Lower lobe of right lung (tissue), 2 donors: ENCODE results near the gene GYPA. TPM values are rescaled to one million over a fixed set of nuclear protein-coding genes. Genes with fewer than 3 reads are reported as not detected.

Experiments
- ATAC-seq, 2 donors: fragments of 200-7000 bp; cut with Tn5 transposase; one replicate each; pipeline ENCODE4 v1.9.1; 2020 to 2022; ENCODE audit warnings: mild to moderate bottlenecking in 2 of 2, moderate library complexity in 2 of 2
- DNase-seq: peaks from one replicate; pipeline ENCODE4 v3.0.0-alpha.2; 2020
- H3K27ac ChIP-seq: fragments of 200-600 bp; one replicate; pipeline ENCODE4 v1.8.0; 2022
- H3K27me3 ChIP-seq: fragments of 200-600 bp; one replicate; pipeline ENCODE4 v1.8.0; 2022; ENCODE audit warnings: low read depth
- H3K36me3 ChIP-seq: fragments of 200-600 bp; one replicate; pipeline ENCODE4 v1.8.0; 2022; ENCODE audit warnings: mild to moderate bottlenecking
- H3K4me1 ChIP-seq: fragments of 200-600 bp; one replicate; pipeline ENCODE4 v1.8.0; 2022
- H3K4me3 ChIP-seq: fragments of 200-600 bp; one replicate; pipeline ENCODE4 v1.8.0; 2022; ENCODE audit warnings: mild to moderate bottlenecking
- H3K9me3 ChIP-seq: fragments of 200-600 bp; one replicate; pipeline ENCODE4 v1.8.0; 2022
- intact Hi-C: fragments of 100-400 bp; cut with DNase I; formaldehyde crosslinking; loops from one replicate; pipeline ENCODE4 v1.11.0; 2022
- total RNA-seq: library from RNA; stranded (reverse); fragmentation: NEBNext Ultra II Directional; extraction: Animal tissue kit (Norgen Biotek cat#: 25700); gene quantifications from one replicate; pipeline ENCODE4 v1.2.1, GENCODE V29; 2021
- TF ChIP-seq, protein P1 (sequence below): fragments of 200-600 bp; IDR thresholded peaks from one replicate; pipeline ENCODE4 v1.8.0; 2022; ENCODE audit warnings: antibody characterized with exemption, mild to moderate bottlenecking
- donor health status: DM: no; HTN: yes; CAD: no; lungs with severe emphysema.

The GYPA gene
- total RNA-seq, 1 donor from 2014 or later = not detected

DNA sequence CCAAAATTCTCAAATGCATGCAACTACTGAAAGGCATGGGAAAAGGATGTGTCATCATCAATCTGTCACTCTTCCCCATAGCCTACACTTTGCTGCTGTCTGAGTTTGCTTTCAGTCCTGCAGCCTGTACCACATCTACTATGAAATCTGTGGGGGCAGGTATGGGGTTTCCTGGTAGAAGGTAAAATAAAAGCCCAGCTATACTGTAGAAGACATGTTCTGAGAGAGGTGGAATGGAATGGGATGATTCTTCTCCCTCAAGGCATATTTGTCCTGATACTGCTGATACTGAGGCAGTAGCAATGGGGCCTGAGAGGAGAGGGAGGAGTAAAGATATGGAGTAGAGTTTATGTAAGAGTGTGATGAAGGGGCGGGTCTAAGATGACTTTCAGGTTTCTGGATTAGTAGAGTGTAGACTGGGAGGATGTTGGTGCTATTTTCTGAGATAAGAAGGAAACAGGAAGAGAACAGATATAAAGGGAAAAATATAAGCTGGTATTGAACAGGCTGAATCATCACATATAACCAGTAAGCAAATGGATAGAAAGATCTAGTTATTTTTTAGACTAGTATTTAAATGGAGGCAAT, 38.7 kb upstream of the GYPA start:
- no peaks in the 10 kb centered on the region for H3K36me3 ChIP-seq
- intact Hi-C loops = no loop called here
- no peak overlapping the region for H3K4me3 ChIP-seq
- TF ChIP-seq, protein P1, sequence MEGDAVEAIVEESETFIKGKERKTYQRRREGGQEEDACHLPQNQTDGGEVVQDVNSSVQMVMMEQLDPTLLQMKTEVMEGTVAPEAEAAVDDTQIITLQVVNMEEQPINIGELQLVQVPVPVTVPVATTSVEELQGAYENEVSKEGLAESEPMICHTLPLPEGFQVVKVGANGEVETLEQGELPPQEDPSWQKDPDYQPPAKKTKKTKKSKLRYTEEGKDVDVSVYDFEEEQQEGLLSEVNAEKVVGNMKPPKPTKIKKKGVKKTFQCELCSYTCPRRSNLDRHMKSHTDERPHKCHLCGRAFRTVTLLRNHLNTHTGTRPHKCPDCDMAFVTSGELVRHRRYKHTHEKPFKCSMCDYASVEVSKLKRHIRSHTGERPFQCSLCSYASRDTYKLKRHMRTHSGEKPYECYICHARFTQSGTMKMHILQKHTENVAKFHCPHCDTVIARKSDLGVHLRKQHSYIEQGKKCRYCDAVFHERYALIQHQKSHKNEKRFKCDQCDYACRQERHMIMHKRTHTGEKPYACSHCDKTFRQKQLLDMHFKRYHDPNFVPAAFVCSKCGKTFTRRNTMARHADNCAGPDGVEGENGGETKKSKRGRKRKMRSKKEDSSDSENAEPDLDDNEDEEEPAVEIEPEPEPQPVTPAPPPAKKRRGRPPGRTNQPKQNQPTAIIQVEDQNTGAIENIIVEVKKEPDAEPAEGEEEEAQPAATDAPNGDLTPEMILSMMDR = no peak
- H3K4me1 ChIP-seq = peaks cover 4% of the 10 kb centered on the region
- no peak overlapping the region for H3K27ac ChIP-seq
- no peak for DNase-seq
- ATAC-seq = no peak
- H3K9me3 ChIP-seq = no peaks in the 10 kb centered on the region
- no peaks in the 10 kb centered on the region for H3K27me3 ChIP-seq

DNA sequence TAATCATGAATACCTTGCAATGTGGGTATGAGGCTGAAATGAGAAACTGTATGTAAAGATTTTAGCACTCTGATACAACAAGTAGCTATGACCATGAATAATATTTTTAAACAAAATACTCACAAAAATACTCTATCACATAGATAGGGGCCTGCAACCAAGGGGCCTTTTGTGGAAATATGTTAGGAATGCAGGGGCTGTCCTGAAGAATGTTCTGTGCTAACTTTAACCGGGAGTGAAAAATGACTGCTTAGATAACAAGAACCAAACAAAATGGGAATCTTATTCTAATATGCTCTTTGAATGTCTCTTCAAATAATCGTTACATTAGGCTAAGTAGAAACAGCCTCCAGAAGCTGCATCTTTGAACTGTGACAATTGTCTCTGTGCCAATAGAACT, 37.9 kb upstream of the GYPA start:
- DNase-seq (no peak), ATAC-seq (no peak)
- TF ChIP-seq, protein P1 = no peak
- Histone ChIP-seq H3K27me3 (no peaks in the 10 kb centered on the region), H3K36me3 (no peaks in the 10 kb centered on the region), H3K4me1 (peaks cover 4% of the 10 kb centered on the region), H3K27ac (no peak overlapping the region), H3K4me3 (no peak overlapping the region), H3K9me3 (no peaks in the 10 kb centered on the region)
- intact Hi-C loops = no loop called here

DNA sequence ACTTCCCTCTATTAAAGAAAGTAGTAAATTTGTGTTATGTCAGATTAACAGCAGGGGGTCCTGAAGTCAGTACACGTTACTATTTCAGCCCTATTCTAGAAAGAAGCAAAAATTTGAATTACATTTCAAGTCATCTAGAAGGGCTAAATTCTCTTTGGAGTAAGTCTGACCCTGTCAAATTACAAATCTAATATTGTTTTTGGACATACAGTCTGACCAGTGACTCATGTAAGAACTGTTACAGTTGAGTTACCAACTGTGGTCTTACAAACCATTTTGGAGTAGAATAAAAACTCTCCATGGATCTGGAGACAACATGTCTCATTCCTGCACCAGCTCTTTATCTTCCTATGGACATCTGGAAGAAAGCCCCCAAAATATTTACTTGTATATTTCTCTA, 36.0 kb upstream of the GYPA start:
- Histone ChIP-seq H3K27ac (no peak overlapping the region), H3K9me3 (no peaks in the 10 kb centered on the region), H3K36me3 (no peaks in the 10 kb centered on the region), H3K4me3 (no peak overlapping the region), H3K4me1 (peaks cover 4% of the 10 kb centered on the region), H3K27me3 (no peaks in the 10 kb centered on the region)
- ATAC-seq (no peak), DNase-seq (no peak)
- TF ChIP-seq, protein P1 = no peak
- intact Hi-C loops = no loop called here

DNA sequence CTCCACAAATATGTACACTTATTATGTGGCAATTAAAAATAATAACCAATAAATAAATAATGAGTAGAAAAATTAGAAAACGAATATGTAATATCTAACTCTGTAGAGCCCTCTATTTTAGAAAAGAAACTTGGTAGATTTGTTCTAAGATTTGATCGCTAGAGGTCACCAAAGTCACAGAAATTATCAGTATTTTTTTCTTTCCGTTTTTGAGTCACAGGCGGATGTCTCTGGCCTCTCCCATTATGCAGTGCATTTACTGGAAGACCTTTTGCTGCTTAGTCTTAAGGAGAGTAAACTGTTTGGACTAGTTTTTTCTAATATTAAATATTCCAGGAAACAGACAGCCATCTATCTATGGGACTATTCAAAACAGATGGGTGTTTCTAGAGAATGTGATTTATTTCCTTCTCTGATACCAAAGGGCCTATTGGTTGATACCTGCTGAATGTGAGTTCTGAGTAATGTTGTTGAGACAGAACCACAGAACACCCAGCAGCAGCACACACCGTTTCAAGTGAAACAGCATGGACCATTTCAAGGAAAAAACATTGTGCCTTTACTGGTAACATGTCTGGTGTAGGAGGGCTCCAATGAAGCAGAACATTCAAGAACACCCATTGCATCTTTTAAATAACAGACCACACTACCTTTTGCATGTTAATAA, 34.0 kb upstream of the GYPA start:
- no peak for DNase-seq
- peak; percentile 77 to 85 for ATAC-seq
- H3K4me3 ChIP-seq = no peak overlapping the region
- H3K4me1 ChIP-seq = peaks cover 4% of the 10 kb centered on the region
- H3K9me3 ChIP-seq = no peaks in the 10 kb centered on the region
- no peaks in the 10 kb centered on the region for H3K36me3 ChIP-seq
- TF ChIP-seq, protein P1 = peak; percentile 46
- intact Hi-C loops = no loop called here
- H3K27me3 ChIP-seq = no peaks in the 10 kb centered on the region
- no peak overlapping the region for H3K27ac ChIP-seq

DNA sequence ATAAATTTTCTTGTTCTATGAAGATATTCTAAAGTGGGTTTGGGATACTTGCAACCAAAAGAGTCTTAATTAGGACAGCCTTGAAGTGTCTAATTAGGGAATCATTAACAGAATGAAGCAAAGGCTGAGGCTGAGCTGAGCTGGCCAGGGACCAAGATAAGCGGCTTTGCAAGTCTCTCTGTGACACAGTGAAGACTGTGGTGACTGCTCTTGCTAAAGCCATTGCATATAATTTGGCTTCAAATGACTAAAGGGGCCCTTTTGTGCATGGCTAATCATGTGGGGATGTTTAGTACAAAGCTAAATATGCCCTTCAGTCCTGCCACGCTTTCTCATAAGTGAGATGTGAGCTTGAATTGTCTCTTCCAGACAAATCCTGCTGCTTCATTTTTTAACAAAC, 31.2 kb upstream of the GYPA start:
- no peak for DNase-seq
- TF ChIP-seq, protein P1 = no peak
- intact Hi-C loops = no loop called here

More for the DNA sequence above, 31.2 kb upstream of the GYPA start:
- no peak for ATAC-seq
- Histone ChIP-seq H3K27ac (no peak overlapping the region), H3K4me3 (no peak overlapping the region), H3K36me3 (no peaks in the 10 kb centered on the region), H3K4me1 (peaks cover 4% of the 10 kb centered on the region), H3K9me3 (no peaks in the 10 kb centered on the region), H3K27me3 (no peaks in the 10 kb centered on the region)
